Glutamatergic neuron (in vitro differentiated cells): ENCODE data around the gene SYNPR. TPM values are rescaled to one million over a fixed set of nuclear protein-coding genes. Genes with fewer than 3 reads are reported as not detected.

Experiments used
- DNase-seq: peaks from one replicate; pipeline ENCODE4 v3.0.0; 2022
- H3K27ac Mint-ChIP-seq: one replicate; pipeline ENCODE4 v1.8.0; 2020; ENCODE audit warnings: mild to moderate bottlenecking, mixed read lengths, inconsistent platforms; ENCODE audit not compliant: unreplicated experiment
- H3K27me3 Mint-ChIP-seq: one replicate; pipeline ENCODE4 v1.8.0; 2020; ENCODE audit warnings: mild to moderate bottlenecking, moderate library complexity, mixed read lengths, inconsistent platforms; ENCODE audit not compliant: unreplicated experiment
- H3K36me3 Mint-ChIP-seq: one replicate; pipeline ENCODE4 v1.8.0; 2020; ENCODE audit warnings: mild to moderate bottlenecking, mixed read lengths, inconsistent platforms; ENCODE audit not compliant: unreplicated experiment
- H3K4me1 Mint-ChIP-seq: one replicate; pipeline ENCODE4 v1.8.0; 2020; ENCODE audit warnings: mild to moderate bottlenecking, low read depth, mixed read lengths, inconsistent platforms; ENCODE audit not compliant: unreplicated experiment
- H3K4me3 Mint-ChIP-seq: one replicate; pipeline ENCODE4 v1.8.0; 2020; ENCODE audit warnings: mild to moderate bottlenecking, mixed read lengths, inconsistent platforms; ENCODE audit not compliant: unreplicated experiment
- H3K9me3 Mint-ChIP-seq: one replicate; pipeline ENCODE4 v1.8.0; 2020; ENCODE audit warnings: mild to moderate bottlenecking, moderate library complexity, mixed read lengths, inconsistent platforms; ENCODE audit not compliant: unreplicated experiment
- CTCF ChIP-seq: fragments of 200-600 bp; sonication (generic); IDR thresholded peaks from one replicate; pipeline ENCODE4 v1.5.0; 2021; ENCODE audit not compliant: partially characterized antibody, unreplicated experiment
- total RNA-seq: library from RNA; stranded (reverse); fragmentation: NEBNext Ultra II Directional; extraction: Animal tissue kit (Norgen Biotek cat#: 25700); gene quantifications from one replicate; pipeline ENCODE4 v1.2.1, GENCODE V29; 2021; ENCODE audit not compliant: unreplicated experiment

The SYNPR gene
- total RNA-seq, 1 donor from 2014 or later = 6.1 TPM

DNA sequence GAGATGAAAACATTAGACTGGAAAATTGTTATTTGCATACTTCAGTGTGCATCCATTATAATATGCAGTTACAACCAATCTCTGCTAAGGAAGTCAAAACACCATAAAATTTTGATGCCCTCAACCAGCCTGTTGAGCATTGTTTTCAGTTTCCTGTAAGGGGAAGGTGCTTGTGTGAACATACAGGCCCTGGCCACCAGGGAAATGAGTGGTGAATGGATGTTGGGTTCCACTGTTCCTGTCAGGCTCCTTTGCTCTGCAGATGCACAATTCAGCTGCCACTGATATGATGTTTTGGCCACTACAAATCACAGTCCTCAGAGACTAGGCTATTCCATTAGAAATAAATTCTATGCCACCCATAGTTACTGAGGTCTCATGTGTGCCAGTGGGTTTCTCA, 184.6 kb downstream of the SYNPR start:
- Mint-ChIP-seq H3K36me3 (no peaks in the 10 kb centered on the region), H3K4me3 (no peak overlapping the region), H3K27ac (no peak overlapping the region), H3K4me1 (peaks cover 2% of the 10 kb centered on the region), H3K27me3 (no peaks in the 10 kb centered on the region), H3K9me3 (no peaks in the 10 kb centered on the region)
- no peak for TF ChIP-seq CTCF
- DNase-seq = no peak

DNA sequence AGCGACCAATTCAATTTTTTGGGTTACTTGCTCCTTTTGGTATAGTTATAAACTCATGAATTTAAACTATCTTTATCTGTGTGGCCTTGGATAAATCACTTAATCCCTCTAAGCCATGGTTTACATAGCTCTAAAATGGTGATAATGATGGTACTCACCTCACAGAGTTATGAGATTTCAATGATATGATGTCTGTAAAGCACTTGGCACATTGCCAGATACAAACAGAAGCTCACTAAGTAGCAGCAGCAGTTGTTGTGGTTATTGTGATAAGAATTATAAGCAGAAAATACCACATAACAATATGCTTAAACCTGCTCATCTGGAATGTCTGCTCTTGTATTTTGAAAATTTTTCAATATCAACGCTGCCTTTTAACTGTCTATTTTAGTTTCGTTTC, 189.3 kb downstream of the SYNPR start:
- Mint-ChIP-seq H3K27ac (no peak overlapping the region), H3K36me3 (no peaks in the 10 kb centered on the region), H3K4me3 (no peak overlapping the region), H3K9me3 (no peaks in the 10 kb centered on the region), H3K4me1 (peaks cover 2% of the 10 kb centered on the region), H3K27me3 (no peaks in the 10 kb centered on the region)
- TF ChIP-seq CTCF = no peak
- no peak for DNase-seq

- no peak for TF ChIP-seq CTCF
- no peak overlapping the region for H3K4me3 Mint-ChIP-seq
- no peak for DNase-seq
- no peaks in the 10 kb centered on the region for H3K27me3 Mint-ChIP-seq
- H3K9me3 Mint-ChIP-seq = no peaks in the 10 kb centered on the region
- peaks cover 1% of the 10 kb centered on the region for H3K4me1 Mint-ChIP-seq
- no peaks in the 10 kb centered on the region for H3K36me3 Mint-ChIP-seq
- H3K27ac Mint-ChIP-seq = no peak overlapping the region
Observed at GRCh38 chr3:63470745-63471144, 192.6 kb downstream of the SYNPR start.

GRCh38 chr3:63471781-63472180, 193.7 kb downstream of the SYNPR start:
- Mint-ChIP-seq H3K4me1 (peaks cover 1% of the 10 kb centered on the region), H3K27ac (no peak overlapping the region), H3K27me3 (no peaks in the 10 kb centered on the region), H3K9me3 (no peaks in the 10 kb centered on the region), H3K4me3 (no peak overlapping the region), H3K36me3 (no peaks in the 10 kb centered on the region)
- DNase-seq = no peak
- TF ChIP-seq CTCF = no peak

DNA sequence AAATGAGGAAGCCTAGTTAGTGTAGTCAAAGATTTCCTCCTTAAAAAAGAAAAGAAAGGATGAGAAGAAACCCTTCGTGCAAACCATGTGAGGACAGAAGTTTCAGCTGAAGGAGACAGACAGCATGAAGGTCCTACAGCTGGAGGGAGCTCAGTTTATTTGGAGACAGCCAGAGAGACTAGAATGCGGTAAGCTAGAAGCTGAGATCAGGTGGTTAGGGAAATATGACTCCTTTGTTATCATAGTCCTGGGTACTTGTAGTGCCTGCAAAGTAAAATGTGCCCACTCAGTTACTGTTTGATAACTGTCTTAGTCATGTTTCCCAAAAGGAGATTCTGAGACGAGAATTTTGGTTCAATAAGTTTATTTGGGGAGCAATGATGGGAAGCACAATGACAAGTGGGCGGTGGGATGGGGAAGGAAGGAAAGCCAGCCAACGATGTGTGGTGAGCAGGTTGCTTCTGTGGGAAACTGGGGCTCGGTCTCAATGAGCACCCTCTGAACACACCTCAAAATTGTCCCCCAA, 195.6 kb downstream of the SYNPR start:
- no peak for DNase-seq
- Mint-ChIP-seq H3K4me1 (peaks cover 1% of the 10 kb centered on the region), H3K36me3 (no peaks in the 10 kb centered on the region), H3K9me3 (no peaks in the 10 kb centered on the region), H3K27ac (no peak overlapping the region), H3K4me3 (no peak overlapping the region), H3K27me3 (no peaks in the 10 kb centered on the region)
- no peak for TF ChIP-seq CTCF
